GM12875 (cell line): ENCODE measurements around the gene IKZF1.

Source experiments
- H3K4me3 ChIP-seq: one replicate; pipeline ENCODE4 v1.5.1; 2011; ENCODE audit warnings: low read depth, low read length, control low read depth
- CTCF ChIP-seq: IDR thresholded peaks from 2 replicates; pipeline ENCODE4 v1.5.1; 2011; ENCODE audit warnings: low read depth, mild to moderate bottlenecking, control low read depth, inconsistent platforms, low read length, moderate library complexity, borderline replicate concordance; ENCODE audit not compliant: insufficient read depth

IKZF1 gene

GRCh38 chr7:50266635-50267386 is 37.7 kb upstream of the IKZF1 start:
- no peak overlapping the region for H3K4me3 ChIP-seq
- no peak for TF ChIP-seq CTCF

GRCh38 chr7:50267525-50268041 is 36.9 kb upstream of the IKZF1 start:
- H3K4me3 ChIP-seq: peak overlapping the region; percentile 6

GRCh38 chr7:50268223-50268622 is 36.3 kb upstream of the IKZF1 start:
- TF ChIP-seq CTCF: peak; percentile 3; the same call in 1 of the 2 replicates
- no peak overlapping the region for H3K4me3 ChIP-seq

More at GRCh38 chr7:50267525-50268041, 36.9 kb upstream of the IKZF1 start:
- TF ChIP-seq CTCF: no peak

- TF ChIP-seq CTCF: no peak
Measured at GRCh38 chr7:50268990-50269389, 35.5 kb upstream of the IKZF1 start.

GRCh38 chr7:50270531-50271018 is 33.9 kb upstream of the IKZF1 start:
- no peak for TF ChIP-seq CTCF
- no peak overlapping the region for H3K4me3 ChIP-seq

More at GRCh38 chr7:50268990-50269389, 35.5 kb upstream of the IKZF1 start:
- H3K4me3 ChIP-seq: no peak overlapping the region

- no peak overlapping the region for H3K4me3 ChIP-seq
- TF ChIP-seq CTCF: no peak
Measured at GRCh38 chr7:50272808-50273207, 31.7 kb upstream of the IKZF1 start.

GRCh38 chr7:50273301-50273700 is 31.2 kb upstream of the IKZF1 start:
- no peak overlapping the region for H3K4me3 ChIP-seq
- TF ChIP-seq CTCF: no peak
